Lower leg skin (tissue), 4 donors: ENCODE results near the gene CKAP2. TPM values are rescaled to one million over a fixed set of nuclear protein-coding genes. Genes with fewer than 3 reads are reported as not detected.

Source experiments
- DNase-seq, 2 donors: peaks; one replicate each; pipeline ENCODE4 v3.0.0-alpha.2; 2019; ENCODE audit warnings: low spot score in 2 of 2
- H3K4me3 ChIP-seq: fragments of 200-600 bp; sonication (generic); 2 replicates; pipeline ENCODE4 v1.5.1; 2017; ENCODE audit warnings: mild to moderate bottlenecking, low read depth; ENCODE audit not compliant: poor library complexity, severe bottlenecking
- CTCF ChIP-seq, 3 donors: fragments of 450-650 bp; IDR thresholded peaks; one replicate each; pipeline ENCODE4 v1.5.1; 2016; ENCODE audit warnings: antibody characterized with exemption in 3 of 3, mild to moderate bottlenecking in 3 of 3, moderate library complexity in 2 of 3
- POLR2A ChIP-seq, 2 donors: fragments of 450-650 bp; IDR thresholded peaks; one replicate each; pipeline ENCODE4 v1.6.1; 2016 to 2017; ENCODE audit warnings: antibody characterized with exemption in 2 of 2, mild to moderate bottlenecking in 1 of 2, moderate library complexity in 1 of 2
- WGBS, 2 donors: methylation state at CpG; one replicate each; pipeline ENCODE4 v1.1.5; 2018; 5-methylcytosine and 5-hydroxymethylcytosine counted together
- intact Hi-C: fragments of 100-400 bp; cut with DNase I; formaldehyde crosslinking; loops from one replicate; pipeline ENCODE4 v1.15.0; 2023; ENCODE audit warnings: low total_unique reads
- total RNA-seq, 4 donors: library from RNA; depleted of rRNA; stranded (reverse); fragments of >200 nt; gene quantifications; one replicate each; pipeline ENCODE4 v1.1.0, GENCODE V29; 2016

CKAP2 gene
- total RNA-seq, 4 donors from 2014 or later, result 13.9 to 24.2 (median 22.0) TPM

GRCh38 chr13:52412128-52412527 lies 43.1 kb upstream of the CKAP2 start:
- no peak for TF ChIP-seq POLR2A (IDR thresholded peaks at IDR 0.05)
- TF ChIP-seq CTCF (IDR thresholded peaks at IDR 0.05), result no peak
- DNase-seq, result no peak
- 87 to 88% methylated on average over 1 of the region's 1 CpG for WGBS, 2 donors
- H3K4me3 ChIP-seq, result no peak overlapping the region
- intact Hi-C loops, result no loop called here

- no peak overlapping the region for H3K4me3 ChIP-seq
- intact Hi-C loops, result no loop called here
Observed at GRCh38 chr13:52414051-52414450, 41.2 kb upstream of the CKAP2 start.

GRCh38 chr13:52414963-52415362 lies 40.3 kb upstream of the CKAP2 start:
- no peak for TF ChIP-seq CTCF (IDR thresholded peaks at IDR 0.05)
- no peak for TF ChIP-seq POLR2A (IDR thresholded peaks at IDR 0.05)
- intact Hi-C loops, result no loop called here
- WGBS, 2 donors, result 38 to 49% methylated on average over 1 of the region's 1 CpG
- DNase-seq, result no peak
- H3K4me3 ChIP-seq, result no peak overlapping the region

More at GRCh38 chr13:52414051-52414450, 41.2 kb upstream of the CKAP2 start:
- no peak for DNase-seq
- no peak for TF ChIP-seq POLR2A (IDR thresholded peaks at IDR 0.05)
- no peak for TF ChIP-seq CTCF (IDR thresholded peaks at IDR 0.05)
- WGBS, 2 donors, result 76 to 80% methylated on average over 1 of the region's 1 CpG

- no peak overlapping the region for H3K4me3 ChIP-seq
- intact Hi-C loops, result no loop called here
- WGBS, 2 donors, result 29 to 32% methylated on average over 1 of the region's 1 CpG
- TF ChIP-seq POLR2A (IDR thresholded peaks at IDR 0.05) (no peak), CTCF (IDR thresholded peaks at IDR 0.05) (no peak)
- no peak for DNase-seq
Observed at GRCh38 chr13:52419080-52419479, 36.2 kb upstream of the CKAP2 start.

- WGBS, 2 donors, result 93 to 95% methylated on average over 3 of the region's 3 CpGs
- no peak for TF ChIP-seq CTCF (IDR thresholded peaks at IDR 0.05)
- TF ChIP-seq POLR2A (IDR thresholded peaks at IDR 0.05), result no peak
- DNase-seq, result no peak
- no peak overlapping the region for H3K4me3 ChIP-seq
- intact Hi-C loops, result no loop called here
Observed at GRCh38 chr13:52421216-52421615, 34.1 kb upstream of the CKAP2 start.

- H3K4me3 ChIP-seq, result no peak overlapping the region
- TF ChIP-seq POLR2A (IDR thresholded peaks at IDR 0.05) (no peak), CTCF (IDR thresholded peaks at IDR 0.05) (no peak)
- intact Hi-C loops, result no loop called here
- WGBS, 2 donors, result 74 to 76% methylated on average over 2 of the region's 2 CpGs
- DNase-seq, result no peak
Observed at GRCh38 chr13:52428295-52428694, 27.0 kb upstream of the CKAP2 start.
